Astrocyte (in vitro differentiated cells and primary cell): ENCODE measurements around the gene TSC22D1. TPM values are rescaled to one million over a fixed set of nuclear protein-coding genes. Genes with fewer than 3 reads are reported as not detected.

Experiments
- DNase-seq: peaks from one replicate; pipeline ENCODE4 v3.0.0-alpha.2; 2010; ENCODE audit warnings: low read depth
- FAIRE-seq: peaks from 2 replicates; lab custom pipeline; 2011; peaks lifted over from hg19 to GRCh38; lab: Jason Lieb, UNC
- H2AFZ ChIP-seq: 2 replicates; pipeline ENCODE4 v1.6.0; 2012; ENCODE audit warnings: low read depth, low read length, inconsistent platforms
- H3K27ac ChIP-seq: 2 replicates; pipeline ENCODE4 v1.5.1; 2011; ENCODE audit warnings: low read depth, low read length, inconsistent platforms
- H3K27me3 ChIP-seq: 2 replicates; pipeline ENCODE4 v1.6.0; 2011; ENCODE audit warnings: low read length, inconsistent platforms; ENCODE audit not compliant: insufficient read depth
- H3K36me3 ChIP-seq: 2 replicates; pipeline ENCODE4 v1.5.1; 2011; ENCODE audit warnings: low read length, inconsistent platforms; ENCODE audit not compliant: insufficient read depth
- H3K4me1 ChIP-seq: 2 replicates; pipeline ENCODE4 v1.5.1; 2011; ENCODE audit warnings: low read length, inconsistent platforms; ENCODE audit not compliant: insufficient read depth
- H3K4me2 ChIP-seq: 2 replicates; pipeline ENCODE4 v1.6.0; 2012; ENCODE audit warnings: low read length, inconsistent platforms
- H3K4me3 ChIP-seq: 2 replicates; pipeline ENCODE4 v1.5.1; 2011; ENCODE audit warnings: low read depth, mild to moderate bottlenecking, low read length, inconsistent platforms; ENCODE audit not compliant: insufficient read depth
- H3K79me2 ChIP-seq: 2 replicates; pipeline ENCODE4 v1.6.0; 2012; ENCODE audit warnings: mild to moderate bottlenecking, low read length, inconsistent platforms; ENCODE audit not compliant: insufficient read depth
- H3K9ac ChIP-seq: 2 replicates; pipeline ENCODE4 v1.6.0; 2012; ENCODE audit warnings: mild to moderate bottlenecking, low read length, inconsistent platforms
- H3K9me3 ChIP-seq: 2 replicates; pipeline ENCODE4 v1.5.1; 2012; ENCODE audit warnings: low read depth, mild to moderate bottlenecking, low read length, inconsistent platforms; ENCODE audit not compliant: insufficient read depth
- H4K20me1 ChIP-seq: 2 replicates; pipeline ENCODE4 v1.6.0; 2012; ENCODE audit warnings: low read length, inconsistent platforms; ENCODE audit not compliant: insufficient read depth
- H3K27ac Mint-ChIP-seq: one replicate; pipeline ENCODE4 v1.8.0; 2021; ENCODE audit warnings: mild to moderate bottlenecking, mixed read lengths; ENCODE audit not compliant: unreplicated experiment
- H3K27me3 Mint-ChIP-seq: one replicate; pipeline ENCODE4 v1.8.0; 2021; ENCODE audit warnings: low read depth, mixed read lengths; ENCODE audit not compliant: unreplicated experiment
- H3K36me3 Mint-ChIP-seq: one replicate; pipeline ENCODE4 v1.8.0; 2021; ENCODE audit warnings: low read depth, mixed read lengths; ENCODE audit not compliant: unreplicated experiment
- H3K4me1 Mint-ChIP-seq: one replicate; pipeline ENCODE4 v1.8.0; 2021; ENCODE audit warnings: low read depth, mixed read lengths; ENCODE audit not compliant: unreplicated experiment
- H3K4me3 Mint-ChIP-seq: one replicate; pipeline ENCODE4 v1.8.0; 2021; ENCODE audit warnings: mild to moderate bottlenecking, moderate library complexity, mixed read lengths; ENCODE audit not compliant: unreplicated experiment
- H3K9me3 Mint-ChIP-seq: one replicate; pipeline ENCODE4 v1.8.0; 2021; ENCODE audit warnings: mild to moderate bottlenecking, mixed read lengths; ENCODE audit not compliant: unreplicated experiment
- CTCF ChIP-seq: IDR thresholded peaks from 2 replicates; pipeline ENCODE4 v1.5.1; 2011; ENCODE audit warnings: low read depth, mild to moderate bottlenecking, inconsistent platforms, low read length, moderate library complexity; ENCODE audit not compliant: insufficient read depth
- EZH2 ChIP-seq: IDR thresholded peaks from 2 replicates; pipeline ENCODE4 v1.6.1; 2012; ENCODE audit warnings: mild to moderate bottlenecking, low read length, inconsistent platforms; ENCODE audit not compliant: insufficient read depth
- total RNA-seq: library from RNA; stranded (reverse); gene quantifications from 2 replicates; pipeline ENCODE4 v1.2.1, GENCODE V29; 2021

Gene TSC22D1
- total RNA-seq, 1 donor from 2014 or later, result 96.2 TPM

- H2AFZ ChIP-seq, result no peak overlapping the region
- no peaks in the 10 kb centered on the region for H3K36me3 ChIP-seq
- H3K27me3 Mint-ChIP-seq, result peaks cover 20% of the 10 kb centered on the region
- no peak overlapping the region for H3K4me3 ChIP-seq
- no peak overlapping the region for H3K27ac Mint-ChIP-seq
- H3K27ac ChIP-seq, result no peak overlapping the region
- H3K79me2 ChIP-seq, result no peaks in the 10 kb centered on the region
- H3K27me3 ChIP-seq, result no peaks in the 10 kb centered on the region
- H3K4me1 ChIP-seq, result no peaks in the 10 kb centered on the region
- H3K4me1 Mint-ChIP-seq, result peaks cover 3% of the 10 kb centered on the region
- FAIRE-seq (no peak), DNase-seq (no peak)
- H3K9me3 ChIP-seq, result no peaks in the 10 kb centered on the region
- H3K9me3 Mint-ChIP-seq, result no peaks in the 10 kb centered on the region
- no peak overlapping the region for H3K9ac ChIP-seq
- H4K20me1 ChIP-seq, result no peaks in the 10 kb centered on the region
- H3K4me2 ChIP-seq, result no peak overlapping the region
- no peak overlapping the region for H3K4me3 Mint-ChIP-seq
- TF ChIP-seq EZH2, result no peak
- TF ChIP-seq CTCF, result no peak
- H3K36me3 Mint-ChIP-seq, result no peaks in the 10 kb centered on the region
These were observed 164.3 kb downstream of the TSC22D1 start for GRCh38 chr13:44411841-44412240.

GRCh38 chr13:44410328-44410859 is 165.7 kb downstream of the TSC22D1 start:
- H3K4me3 Mint-ChIP-seq, result no peak overlapping the region
- H3K9me3 ChIP-seq, result no peaks in the 10 kb centered on the region
- no peak overlapping the region for H3K4me2 ChIP-seq
- no peaks in the 10 kb centered on the region for H3K36me3 Mint-ChIP-seq
- no peaks in the 10 kb centered on the region for H4K20me1 ChIP-seq
- H3K27me3 Mint-ChIP-seq, result peaks cover 18% of the 10 kb centered on the region
- no peak overlapping the region for H3K27ac ChIP-seq
- TF ChIP-seq EZH2, result no peak
- TF ChIP-seq CTCF, result no peak
- no peak overlapping the region for H2AFZ ChIP-seq
- H3K27me3 ChIP-seq, result no peaks in the 10 kb centered on the region
- no peak overlapping the region for H3K4me3 ChIP-seq
- H3K4me1 Mint-ChIP-seq, result peaks cover 5% of the 10 kb centered on the region
- no peaks in the 10 kb centered on the region for H3K4me1 ChIP-seq
- no peaks in the 10 kb centered on the region for H3K79me2 ChIP-seq
- FAIRE-seq, result no peak
- H3K27ac Mint-ChIP-seq, result no peak overlapping the region
- H3K9me3 Mint-ChIP-seq, result no peaks in the 10 kb centered on the region
- no peak overlapping the region for H3K9ac ChIP-seq
- no peak for DNase-seq
- H3K36me3 ChIP-seq, result no peaks in the 10 kb centered on the region

- H3K4me2 ChIP-seq, result no peak overlapping the region
- no peaks in the 10 kb centered on the region for H3K9me3 Mint-ChIP-seq
- FAIRE-seq (no peak), DNase-seq (no peak)
- H3K9me3 ChIP-seq, result no peaks in the 10 kb centered on the region
- H3K27me3 Mint-ChIP-seq, result peaks cover 18% of the 10 kb centered on the region
- H3K4me1 Mint-ChIP-seq, result peaks cover 8% of the 10 kb centered on the region
- H3K27ac ChIP-seq, result no peak overlapping the region
- H3K9ac ChIP-seq, result no peak overlapping the region
- no peaks in the 10 kb centered on the region for H3K79me2 ChIP-seq
- no peak overlapping the region for H2AFZ ChIP-seq
- no peaks in the 10 kb centered on the region for H3K36me3 ChIP-seq
- no peaks in the 10 kb centered on the region for H3K36me3 Mint-ChIP-seq
- no peaks in the 10 kb centered on the region for H3K27me3 ChIP-seq
- H3K27ac Mint-ChIP-seq, result peak overlapping the region; percentile 64
- H4K20me1 ChIP-seq, result no peaks in the 10 kb centered on the region
- H3K4me3 Mint-ChIP-seq, result no peak overlapping the region
- no peaks in the 10 kb centered on the region for H3K4me1 ChIP-seq
- TF ChIP-seq CTCF, result no peak
- TF ChIP-seq EZH2, result no peak
- no peak overlapping the region for H3K4me3 ChIP-seq
These were observed 166.5 kb downstream of the TSC22D1 start for GRCh38 chr13:44409595-44409994.
